GM12878 (cell line): ENCODE measurements around the gene MRPL18. TPM values are rescaled to one million over a fixed set of nuclear protein-coding genes. Genes with fewer than 3 reads are reported as not detected.

Experiments used
- ATAC-seq: fragments of 200-7000 bp; cut with Tn5 transposase; 3 replicates; pipeline ENCODE4 v1.9.1; 2020; ENCODE audit warnings: mild to moderate bottlenecking, moderate library complexity
- BruUV-seq: library from RNA; stranded (reverse); fragments of 400-500 nt; replicated peaks from 2 replicates; lab custom pipeline; 2021; lab: Mats Ljungman, UMichigan
- CTCF ChIA-PET: fragments of 300-600 bp; sonication (Branson Sonifier 250); formaldehyde crosslinking; extraction: SDS; loops from one replicate; lab custom pipeline; 2021; ENCODE audit warnings: inconsistent platforms; lab: Yijun Ruan, JAX
- POLR2A ChIA-PET: fragments of 350-600 bp; formaldehyde crosslinking; extraction: SDS; loops from one replicate; lab custom pipeline; 2021; ENCODE audit warnings: inconsistent platforms; lab: Charles Lee
- RAD21 ChIA-PET: fragments of 300-600 bp; sonication (Branson Sonifier 250); formaldehyde crosslinking; loops from one replicate; lab custom pipeline; 2023; ENCODE audit warnings: antibody characterized with exemption; ENCODE audit not compliant: unreplicated experiment; lab: Charles Lee
- SMC1A ChIA-PET: fragments of 300-600 bp; sonication (Branson Sonifier 250); formaldehyde crosslinking; loops from one replicate; lab custom pipeline; 2023; ENCODE audit not compliant: unreplicated experiment, uncharacterized antibody; lab: Charles Lee
- DNase-seq: peaks from one replicate; pipeline ENCODE4 v3.0.0-alpha.2; 2011; ENCODE audit warnings: low read depth, low spot score
- FAIRE-seq: peaks from 3 replicates; lab custom pipeline; 2011; peaks lifted over from hg19 to GRCh38; lab: Jason Lieb, UNC
- H2AFZ ChIP-seq: 2 replicates; pipeline ENCODE4 v1.6.0; 2011; ENCODE audit warnings: low read depth, low read length, control low read depth; ENCODE audit not compliant: control insufficient read depth
- H3K27ac ChIP-seq: 2 replicates; pipeline ENCODE4 v1.5.1; 2011; ENCODE audit warnings: control low read depth; ENCODE audit not compliant: control insufficient read depth, insufficient read depth
- H3K27me3 ChIP-seq, 2 experiments: replicated peaks in 1 of 2; 2 replicates each; pipeline versions ENCODE4 v1.6.0 to v1.6.1; 2011; ENCODE audit warnings: low read length in 1 of 2; ENCODE audit not compliant: control insufficient read depth in 2 of 2, insufficient read depth in 2 of 2
- H3K36me3 ChIP-seq, 2 experiments: 2 replicates each; pipeline ENCODE4 v1.5.1; 2011; ENCODE audit warnings: low read length in 1 of 2; ENCODE audit not compliant: control insufficient read depth in 2 of 2, insufficient read depth in 2 of 2
- H3K4me1 ChIP-seq: 2 replicates; pipeline ENCODE4 v1.6.1; 2011; ENCODE audit warnings: mild to moderate bottlenecking, low read length, moderate library complexity, mixed read lengths; ENCODE audit not compliant: control insufficient read depth, insufficient read depth
- H3K4me2 ChIP-seq: 2 replicates; pipeline ENCODE4 v1.6.0; 2011; ENCODE audit warnings: control low read depth; ENCODE audit not compliant: control insufficient read depth, insufficient read depth
- H3K4me3 ChIP-seq: fragments of 200-600 bp; sonication (generic); 2 replicates; pipeline ENCODE4 v1.5.1; 2016
- H3K79me2 ChIP-seq: 2 replicates; pipeline ENCODE4 v1.6.0; 2011; ENCODE audit warnings: low read length; ENCODE audit not compliant: control insufficient read depth, insufficient read depth
- H3K9ac ChIP-seq: 2 replicates; pipeline ENCODE4 v1.8.0; 2011; ENCODE audit warnings: low read length, control low read depth, mixed read lengths; ENCODE audit not compliant: control insufficient read depth, insufficient read depth
- H3K9me3 ChIP-seq: replicated peaks from 3 replicates; pipeline ENCODE4 v1.5.1; 2011; ENCODE audit warnings: mild to moderate bottlenecking, low read length; ENCODE audit not compliant: control insufficient read depth, insufficient read depth
- H4K20me1 ChIP-seq: 2 replicates; pipeline ENCODE4 v1.6.0; 2011; ENCODE audit not compliant: control insufficient read depth, insufficient read depth
- CBX5 ChIP-seq: sonication (generic); IDR thresholded peaks from 2 replicates; pipeline ENCODE4 v1.6.1; 2016; ENCODE audit warnings: low read depth, moderate library complexity, mild to moderate bottlenecking, inconsistent platforms
- CHD2 ChIP-seq: IDR thresholded peaks from 2 replicates; pipeline ENCODE4 v1.6.1; 2011; ENCODE audit warnings: low read depth, low read length, improper control_type of control experiment, borderline replicate concordance
- FOXK2 ChIP-seq: fragments of 450-650 bp; IDR thresholded peaks from 2 replicates; pipeline ENCODE4 v1.6.1; 2017; ENCODE audit warnings: mild to moderate bottlenecking, moderate library complexity
- GABPA ChIP-seq: IDR thresholded peaks from 2 replicates; pipeline ENCODE4 v1.6.1; 2014; ENCODE audit warnings: antibody characterized with exemption, low read depth, mild to moderate bottlenecking, inconsistent platforms
- KDM1A ChIP-seq: fragments of 200-600 bp; sonication (generic); IDR thresholded peaks from 2 replicates; pipeline ENCODE4 v1.6.1; 2016; ENCODE audit warnings: borderline replicate concordance
- LARP7 ChIP-seq: fragments of 450-650 bp; IDR thresholded peaks from 2 replicates; pipeline ENCODE4 v1.6.1; 2017; ENCODE audit warnings: mild to moderate bottlenecking
- PAX8 ChIP-seq: fragments of 450-650 bp; IDR thresholded peaks from 2 replicates; pipeline ENCODE4 v1.6.1; 2017; ENCODE audit warnings: mild to moderate bottlenecking, moderate library complexity
- POLR2AphosphoS5 ChIP-seq: IDR thresholded peaks from 2 replicates; pipeline ENCODE4 v1.6.1; 2011; ENCODE audit warnings: mild to moderate bottlenecking, low read length, inconsistent platforms
- POU2F2 ChIP-seq: IDR thresholded peaks from 3 replicates; pipeline ENCODE4 v1.6.1; 2011; ENCODE audit warnings: low read depth, mild to moderate bottlenecking, low read length, borderline replicate concordance
- RCOR1 ChIP-seq: conservative IDR thresholded peaks from 2 replicates; pipeline ENCODE4 v1.6.1; 2012; ENCODE audit warnings: low read depth, low read length, improper control_type of control experiment
- YY1 ChIP-seq: IDR thresholded peaks from 2 replicates; pipeline ENCODE4 v1.6.1; 2011; ENCODE audit warnings: low read depth, mild to moderate bottlenecking, low read length
- WGBS: methylation state at CpG from one replicate; pipeline ENCODE4 v1.1.6; 2016; ENCODE audit warnings: low lambda C conversion rate; ENCODE audit not compliant: insufficient replicate concordance, insufficient coverage; ENCODE audit errors: missing lambda C conversion rate; 5-methylcytosine and 5-hydroxymethylcytosine counted together
- in situ Hi-C: fragments of 300-500 bp; cut with MboI; formaldehyde crosslinking; loops from 9 replicates; pipeline ENCODE4 v1.14.3; 2018; ENCODE audit warnings: mixed read lengths
- intact Hi-C: fragments of 100-400 bp; cut with micrococcal nuclease; formaldehyde crosslinking; loops from one replicate; pipeline ENCODE4 v1.14.2; 2022; ENCODE audit not compliant: unreplicated experiment
- polyA plus RNA-seq, 11 experiments: library from polyadenylated mRNA; depleted of rRNA in 4 of 11; unstranded in 6 of 11; stranded (reverse) in 5 of 11; fragments of >200 nt; fragmentation: Nextera tagmentation in 4 of 11; fragmentation: Illumina TruSeq in 1 of 11; extraction: Ambion mirVana in 4 of 11; extraction: Trizol in 1 of 11; gene quantifications; 1 replicate in 1 of 11; 2 replicates in 10 of 11; pipeline versions ENCODE4 v1.2.1 to v1.2.3, GENCODE V29; 2011 to 2016; ENCODE audit warnings: inconsistent platforms in 2 of 11, missing spikeins in 2 of 11, low read depth in 1 of 11
- total RNA-seq, 4 experiments: library from RNA; depleted of rRNA in 3 of 4; stranded (reverse); fragments of >200 nt in 3 of 4; fragmentation: Illumina TruSeq in 1 of 4; extraction: Trizol in 1 of 4; gene quantifications; 2 replicates each; pipeline versions ENCODE4 v1.2.1 to v1.2.3, GENCODE V29; 2013 to 2021
- TF ChIP-seq, protein P1 (sequence below): fragments of 450-650 bp; IDR thresholded peaks from 2 replicates; pipeline ENCODE4 v1.6.1; 2017; ENCODE audit warnings: mild to moderate bottlenecking
- TF ChIP-seq, protein P2 (sequence below): IDR thresholded peaks from 2 replicates; pipeline ENCODE4 v1.6.1; 2012; ENCODE audit warnings: low read depth, low read length, improper control_type of control experiment

MRPL18 gene
- total and polyA plus RNA-seq, 10 of the 15 experiments (the other 5 are each of a cell fraction or from before 2014, with no cell fraction given), result 68.5 to 203 (median 116) TPM

DNA sequence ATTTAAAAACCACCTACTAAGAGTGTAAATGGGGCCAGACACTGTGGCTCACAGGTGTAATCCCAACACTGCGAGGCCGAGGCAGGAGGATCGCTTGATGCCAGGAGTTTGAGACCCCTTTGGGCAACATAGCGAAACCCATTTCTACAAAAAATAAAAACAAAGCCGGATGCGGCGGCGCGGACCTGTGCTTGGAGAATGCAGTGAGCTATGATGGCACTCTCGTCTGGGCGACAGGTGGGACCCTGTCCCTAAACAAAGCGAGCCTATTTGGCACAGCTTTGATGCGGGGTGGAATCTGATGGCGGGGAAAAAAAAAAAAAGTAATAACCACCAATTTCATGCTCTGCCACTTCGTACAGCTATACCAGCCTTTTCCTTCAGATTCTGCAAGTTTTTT lies 2.0 kb upstream of the MRPL18 start:
- no peaks in the 10 kb centered on the region for H3K27me3 ChIP-seq
- SMC1A ChIA-PET, result interaction anchor here (0.6 to 8.4 kb wide), 8 partner anchors 11 to 194 kb away, joined by 3 to 108 read pairs (median 4); partner anchors contain the start of gene WTAP
- no peak for TF ChIP-seq RCOR1
- TF ChIP-seq CBX5, result 0 out of 2 replicates have a peak, but pooled peaks have one; percentile 3
- TF ChIP-seq KDM1A, result no peak
- BruUV-seq, result no TSS peak
- no peaks in the 10 kb centered on the region for H4K20me1 ChIP-seq
- peaks cover 85% of the 10 kb centered on the region for H3K79me2 ChIP-seq
- in situ Hi-C loops, result no loop called here
- H3K27ac ChIP-seq, result peak overlapping the region; percentile 80
- POLR2A ChIA-PET, result interaction anchor here (0.6 to 5.3 kb wide), 7 partner anchors 10 to 59 kb away, joined by 3 to 85 read pairs (median 4); partner anchors contain the start of genes ACAT2 and WTAP
- 35% methylated on average over 14 of the region's 15 CpGs for WGBS
- ATAC-seq (no peak), FAIRE-seq (no peak), DNase-seq (no peak)
- H3K4me2 ChIP-seq, result peak overlapping the region; percentile 67
- H3K9me3 ChIP-seq, result no peaks in the 10 kb centered on the region
- RAD21 ChIA-PET, result interaction anchor here (0.9 to 5.5 kb wide), 7 partner anchors 27 to 189 kb away, joined by 3 to 52 read pairs (median 6); partner anchors contain the start of genes ACAT2 and WTAP
- H3K36me3 ChIP-seq, result peaks cover 1 to 15% of the 10 kb centered on the region in 2 experiments; a peak in 2 of 4 replicates
- CTCF ChIA-PET, result interaction anchor here (0.9 to 4.7 kb wide), 7 partner anchors 26 to 681 kb away, joined by 3 to 46 read pairs (median 4); partner anchors contain the start of genes ACAT2 and SOD2
- peak overlapping the region; percentile 90 for H3K4me3 ChIP-seq
- H2AFZ ChIP-seq, result no peak overlapping the region
- intact Hi-C loops, result loop anchor here (2.0 to 5.0 kb wide), 3 partner anchors 95 to 184 kb away; partner anchors contain the start of gene SOD2
- H3K9ac ChIP-seq, result peak overlapping the region; percentile 88
- no peaks in the 10 kb centered on the region; the same call in 1 of the 2 replicates for H3K4me1 ChIP-seq

DNA sequence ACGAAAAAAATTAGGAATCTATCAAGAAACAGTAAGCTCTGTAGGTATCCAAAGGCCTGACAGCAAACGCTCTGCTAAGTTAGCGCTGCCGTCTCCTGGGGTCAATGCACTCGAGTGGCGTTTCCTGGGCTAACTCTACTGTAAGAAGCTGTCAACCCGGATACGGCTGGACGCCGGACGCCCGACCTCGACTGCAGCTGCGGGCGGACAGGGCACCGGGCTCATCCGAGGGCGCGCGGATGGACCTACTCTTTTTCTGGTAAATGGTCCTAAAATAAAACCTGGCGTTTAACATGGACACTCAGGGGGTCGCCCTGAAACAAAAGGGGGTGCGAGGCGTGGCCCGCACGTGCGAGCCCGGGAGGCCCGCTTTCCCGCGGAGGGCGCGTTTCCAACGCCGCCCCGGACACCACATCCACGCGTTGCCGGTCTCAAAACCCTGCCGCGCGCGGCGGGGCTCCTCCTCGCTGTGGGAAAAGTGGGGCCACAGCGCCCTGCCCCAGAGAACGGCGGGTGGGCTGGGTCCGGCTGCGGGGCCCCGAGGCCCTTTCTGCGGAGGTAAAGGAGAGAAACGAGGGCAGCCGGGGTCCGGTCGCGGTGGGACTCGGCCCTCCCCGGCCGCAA lies 1.4 kb upstream of the MRPL18 start:
- Histone ChIP-seq H3K4me1 (no peaks in the 10 kb centered on the region; the same call in 1 of the 2 replicates), H3K4me3 (peak overlapping the region; percentile 90)
- no peak for FAIRE-seq
- peak; percentile 85; the same call in 1 of the 2 replicates for TF ChIP-seq LARP7
- TF ChIP-seq POU2F2, result no peak
- TF ChIP-seq POLR2AphosphoS5, result no peak
- no peak for TF ChIP-seq CHD2
- TF ChIP-seq, protein P1, sequence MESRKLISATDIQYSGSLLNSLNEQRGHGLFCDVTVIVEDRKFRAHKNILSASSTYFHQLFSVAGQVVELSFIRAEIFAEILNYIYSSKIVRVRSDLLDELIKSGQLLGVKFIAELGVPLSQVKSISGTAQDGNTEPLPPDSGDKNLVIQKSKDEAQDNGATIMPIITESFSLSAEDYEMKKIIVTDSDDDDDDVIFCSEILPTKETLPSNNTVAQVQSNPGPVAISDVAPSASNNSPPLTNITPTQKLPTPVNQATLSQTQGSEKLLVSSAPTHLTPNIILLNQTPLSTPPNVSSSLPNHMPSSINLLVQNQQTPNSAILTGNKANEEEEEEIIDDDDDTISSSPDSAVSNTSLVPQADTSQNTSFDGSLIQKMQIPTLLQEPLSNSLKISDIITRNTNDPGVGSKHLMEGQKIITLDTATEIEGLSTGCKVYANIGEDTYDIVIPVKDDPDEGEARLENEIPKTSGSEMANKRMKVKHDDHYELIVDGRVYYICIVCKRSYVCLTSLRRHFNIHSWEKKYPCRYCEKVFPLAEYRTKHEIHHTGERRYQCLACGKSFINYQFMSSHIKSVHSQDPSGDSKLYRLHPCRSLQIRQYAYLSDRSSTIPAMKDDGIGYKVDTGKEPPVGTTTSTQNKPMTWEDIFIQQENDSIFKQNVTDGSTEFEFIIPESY, result no peak
- TF ChIP-seq FOXK2, result no peak
- TF ChIP-seq, protein P2, sequence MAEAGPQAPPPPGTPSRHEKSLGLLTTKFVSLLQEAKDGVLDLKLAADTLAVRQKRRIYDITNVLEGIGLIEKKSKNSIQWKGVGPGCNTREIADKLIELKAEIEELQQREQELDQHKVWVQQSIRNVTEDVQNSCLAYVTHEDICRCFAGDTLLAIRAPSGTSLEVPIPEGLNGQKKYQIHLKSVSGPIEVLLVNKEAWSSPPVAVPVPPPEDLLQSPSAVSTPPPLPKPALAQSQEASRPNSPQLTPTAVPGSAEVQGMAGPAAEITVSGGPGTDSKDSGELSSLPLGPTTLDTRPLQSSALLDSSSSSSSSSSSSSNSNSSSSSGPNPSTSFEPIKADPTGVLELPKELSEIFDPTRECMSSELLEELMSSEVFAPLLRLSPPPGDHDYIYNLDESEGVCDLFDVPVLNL, result no peak
- TF ChIP-seq PAX8, result no peak
- no peak for TF ChIP-seq YY1
- TF ChIP-seq GABPA, result no peak

More for the DNA sequence above, 1.4 kb upstream of the MRPL18 start:
- RAD21 ChIA-PET, result interaction anchor here (0.9 to 5.5 kb wide), 8 partner anchors 27 to 188 kb away, joined by 3 to 52 read pairs (median 5); partner anchors contain the start of genes ACAT2 and WTAP
- Histone ChIP-seq H3K9ac (peak overlapping the region; percentile 88), H3K27me3 (no peaks in the 10 kb centered on the region), H2AFZ (peak overlapping the region; percentile 57), H3K36me3 (peaks cover 0 to 9% of the 10 kb centered on the region in 2 experiments; a peak in 2 of 4 replicates), H3K4me2 (peak overlapping the region; percentile 67), H3K79me2 (peaks cover 87% of the 10 kb centered on the region), H4K20me1 (no peaks in the 10 kb centered on the region), H3K27ac (peak overlapping the region; percentile 80), H3K9me3 (no peaks in the 10 kb centered on the region)
- intact Hi-C loops, result loop anchor here (1.0 to 5.0 kb wide), 5 partner anchors 27 to 183 kb away; partner anchors contain the start of genes ACAT2, SOD2 and WTAP
- BruUV-seq, result TSS peak; percentile 59
- SMC1A ChIA-PET, result interaction anchor here (0.6 to 8.4 kb wide), 6 partner anchors 10 to 193 kb away, joined by 3 to 108 read pairs (median 4); partner anchors contain the start of gene WTAP
- WGBS, result 2% methylated on average over 51 of the region's 60 CpGs
- POLR2A ChIA-PET, result interaction anchor here (0.7 to 5.3 kb wide), 8 partner anchors 10 to 189 kb away, joined by 3 to 85 read pairs (median 6); partner anchors contain the start of genes ACAT2 and WTAP
- in situ Hi-C loops, result no loop called here
- DNase-seq, result no peak
- CTCF ChIA-PET, result interaction anchor here (0.9 to 4.7 kb wide), 6 partner anchors 27 to 682 kb away, joined by 3 to 46 read pairs (median 4); partner anchors contain the start of genes ACAT2, SOD2 and WTAP
- peak; percentile 32 for ATAC-seq
